GM08714 (cell line): ENCODE results near the gene TK1.
A peak's percentile ranks its signal among the peaks of the same experiment; 100 is the strongest.
"Not testable (repeated sequence)": the region's sequence is repeated elsewhere in the genome, so short reads cannot be mapped to it uniquely, and the experiment has no call there.

Source experiments
- H3K4me3 ChIP-seq: fragments of 200-500 bp; sonication (Bioruptor generic); 2 replicates; pipeline ENCODE4 v1.5.1; 2014; ENCODE audit warnings: mild to moderate bottlenecking, low read length, inconsistent platforms
- ZNF274 ChIP-seq: IDR thresholded peaks from 2 replicates; pipeline ENCODE4 v1.6.1; 2012; ENCODE audit warnings: mild to moderate bottlenecking, low read depth, low read length

The TK1 gene

DNA sequence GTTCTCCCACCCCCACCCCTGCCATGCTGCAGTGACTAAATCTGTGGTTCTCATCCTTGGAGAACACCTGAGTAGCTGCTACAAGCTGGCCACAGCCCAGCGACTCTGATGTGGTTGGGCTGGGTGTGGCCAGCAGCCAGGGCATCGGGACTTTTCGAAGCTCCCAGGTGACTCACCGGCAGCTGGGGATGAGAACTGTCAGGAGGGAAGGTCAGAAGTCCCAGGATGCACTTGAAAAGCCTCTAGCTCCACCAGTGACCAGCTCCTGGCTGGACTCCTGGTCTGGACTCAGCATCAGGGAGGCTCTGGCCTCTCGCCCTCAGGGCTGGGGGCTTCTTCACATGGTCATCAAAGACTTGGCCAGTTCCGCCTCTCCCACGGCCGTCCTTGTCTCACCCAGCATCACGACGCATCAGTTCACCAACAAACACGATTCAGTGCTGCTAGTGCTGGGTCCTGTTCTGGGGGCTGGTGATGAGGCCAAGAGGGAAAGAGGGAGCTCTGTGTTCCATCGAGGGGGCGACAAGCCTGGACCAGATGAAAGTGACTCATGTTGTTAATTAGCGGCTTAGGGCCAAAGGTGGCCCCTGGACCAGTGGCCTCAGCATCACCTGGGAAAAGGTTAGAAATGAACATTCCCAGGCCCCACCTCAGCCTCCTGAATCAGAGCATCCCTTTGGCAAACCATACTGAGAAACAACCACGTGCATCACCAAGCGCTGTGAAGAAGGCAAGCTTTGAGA is 44.6 kb downstream of the TK1 start:
- H3K4me3 ChIP-seq, result no peak overlapping the region
- no peak for TF ChIP-seq ZNF274

DNA sequence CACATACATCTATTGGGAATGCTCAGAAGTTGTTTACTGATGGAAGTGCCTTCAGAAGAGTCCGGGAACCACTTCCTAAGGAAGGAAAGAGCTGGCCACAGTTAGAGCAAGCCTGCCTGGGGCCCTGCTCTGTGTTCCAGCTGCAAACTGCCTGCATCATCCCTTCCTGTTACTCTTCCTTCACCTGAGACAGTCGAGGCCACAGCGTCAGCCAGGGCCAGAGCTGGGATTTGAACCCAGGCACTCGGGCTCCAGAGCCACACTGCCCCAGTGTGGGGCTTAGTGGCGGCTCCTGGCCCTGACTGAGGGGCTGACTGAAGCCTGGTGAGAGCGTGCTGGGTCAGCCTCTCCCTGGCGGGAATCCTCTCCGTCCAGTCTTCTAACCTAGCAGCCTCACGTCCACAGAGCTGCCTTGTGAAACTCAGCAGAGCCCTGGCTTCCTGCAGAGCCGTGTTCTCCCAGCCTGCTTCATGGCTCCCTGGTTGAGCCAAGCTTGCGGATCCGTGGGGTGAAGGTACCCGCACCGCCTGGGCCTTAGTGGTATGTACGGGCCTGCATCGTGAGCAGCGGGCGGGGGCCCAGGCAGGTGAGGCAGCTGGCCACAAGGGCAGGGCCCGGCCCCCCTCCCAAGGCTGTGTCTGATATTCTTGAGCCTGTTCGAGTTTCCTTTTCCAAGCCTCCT is 45.3 kb downstream of the TK1 start:
- no peak for TF ChIP-seq ZNF274

DNA sequence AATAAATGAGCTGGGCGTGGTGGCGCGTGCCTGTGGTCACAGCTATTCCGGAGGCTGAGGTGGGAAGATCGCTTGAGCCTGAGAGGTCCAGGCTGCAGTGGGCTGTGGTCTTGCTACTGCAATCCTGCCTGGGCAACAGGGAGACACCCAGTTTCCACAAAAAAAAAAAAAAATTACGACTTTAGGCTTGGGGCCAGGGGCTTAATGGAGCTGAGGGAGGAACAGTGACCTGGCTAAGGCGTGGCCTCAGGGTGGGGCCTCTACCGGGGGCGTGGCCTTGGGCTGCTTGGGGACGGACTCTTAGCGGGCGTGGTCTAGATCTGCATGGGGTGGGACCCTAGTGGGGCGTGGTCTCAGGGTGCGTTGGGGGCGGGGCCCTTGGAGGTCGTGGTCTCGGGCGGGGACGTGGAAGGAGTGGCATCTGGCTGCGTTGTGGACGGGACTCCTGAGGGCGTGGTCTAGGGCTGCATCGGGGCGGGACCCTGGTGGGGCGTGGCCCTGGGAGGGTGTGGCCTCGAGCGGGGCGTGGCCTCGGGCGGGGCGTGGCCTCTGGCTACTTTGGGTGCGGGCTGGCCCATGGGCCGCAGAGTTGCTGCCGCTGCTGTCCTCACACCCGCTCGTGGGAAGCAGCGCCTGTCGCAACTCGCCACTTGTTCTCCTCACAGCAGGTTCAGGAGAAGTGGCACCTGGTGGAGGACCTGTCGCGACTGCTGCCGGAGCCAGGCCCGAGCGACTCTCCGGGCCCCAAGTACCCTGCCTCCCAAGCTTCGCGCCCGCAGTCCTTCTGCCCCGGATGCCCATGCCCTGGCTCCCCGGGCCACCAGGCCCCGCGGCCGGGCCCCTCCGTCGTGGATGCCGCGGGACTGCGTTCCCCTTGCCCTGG is 46.4 kb downstream of the TK1 start:
- no peak overlapping the region for H3K4me3 ChIP-seq
- no peak for TF ChIP-seq ZNF274

More for the DNA sequence above, 45.3 kb downstream of the TK1 start:
- no peak overlapping the region for H3K4me3 ChIP-seq

DNA sequence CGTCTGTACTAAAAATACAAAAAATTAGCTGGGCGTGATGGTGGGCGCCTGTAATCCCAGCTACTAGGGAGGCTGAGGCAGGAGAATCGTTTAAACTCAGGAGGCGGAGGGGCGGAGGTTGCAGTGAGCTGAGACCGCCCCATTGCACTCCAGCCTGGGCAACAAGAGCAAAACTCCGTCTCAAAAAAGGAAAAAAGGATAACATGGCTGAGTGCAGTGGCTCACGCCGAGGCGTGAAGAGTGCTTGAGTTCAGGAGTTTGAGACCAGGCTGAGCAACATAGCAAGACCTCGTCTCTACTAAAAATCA is 47.0 kb downstream of the TK1 start:
- H3K4me3 ChIP-seq, result not testable (repeated sequence)

DNA sequence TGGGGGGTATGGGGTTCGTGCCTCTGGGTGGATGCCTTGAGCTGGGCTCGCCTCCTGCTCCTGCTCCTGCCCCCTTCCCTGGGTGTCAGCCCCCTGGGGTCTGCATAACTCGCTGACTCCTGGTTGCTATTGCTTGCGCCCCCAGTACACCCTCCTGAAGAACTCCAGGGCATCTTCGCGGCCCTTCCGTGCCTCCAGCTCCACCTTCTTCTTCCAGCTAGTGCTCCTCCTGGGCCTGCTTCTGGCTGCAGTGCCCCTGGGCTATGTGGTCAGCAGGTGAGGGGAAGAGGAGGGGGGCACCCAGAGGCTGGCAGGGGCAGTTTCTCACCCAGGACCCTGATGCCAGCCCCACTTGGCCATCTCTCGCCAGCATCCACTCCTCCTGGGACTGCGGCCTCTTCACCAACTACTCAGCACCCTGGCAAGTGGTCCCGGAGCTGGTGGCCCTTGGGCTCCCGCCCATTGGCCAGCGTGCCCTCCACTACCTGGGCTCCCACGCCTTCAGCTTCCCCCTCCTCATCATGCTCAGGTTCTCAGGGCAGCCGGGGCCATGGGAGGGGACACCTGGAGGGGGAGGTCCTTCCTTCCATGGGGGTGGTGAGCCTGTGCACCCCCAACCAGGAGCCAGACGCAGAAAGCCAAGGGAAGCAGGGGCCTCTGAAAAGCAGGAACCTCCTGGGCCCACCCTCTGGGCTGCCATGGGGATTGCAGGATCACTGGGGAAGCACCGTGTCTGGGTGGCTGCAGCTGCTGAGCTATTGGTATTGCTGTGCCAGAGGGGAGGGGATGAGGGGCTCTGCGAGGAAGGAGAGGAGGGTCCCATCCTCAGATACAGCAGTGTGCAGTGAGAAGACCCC is 48.4 kb downstream of the TK1 start:
- no peak overlapping the region for H3K4me3 ChIP-seq
- no peak for TF ChIP-seq ZNF274

DNA sequence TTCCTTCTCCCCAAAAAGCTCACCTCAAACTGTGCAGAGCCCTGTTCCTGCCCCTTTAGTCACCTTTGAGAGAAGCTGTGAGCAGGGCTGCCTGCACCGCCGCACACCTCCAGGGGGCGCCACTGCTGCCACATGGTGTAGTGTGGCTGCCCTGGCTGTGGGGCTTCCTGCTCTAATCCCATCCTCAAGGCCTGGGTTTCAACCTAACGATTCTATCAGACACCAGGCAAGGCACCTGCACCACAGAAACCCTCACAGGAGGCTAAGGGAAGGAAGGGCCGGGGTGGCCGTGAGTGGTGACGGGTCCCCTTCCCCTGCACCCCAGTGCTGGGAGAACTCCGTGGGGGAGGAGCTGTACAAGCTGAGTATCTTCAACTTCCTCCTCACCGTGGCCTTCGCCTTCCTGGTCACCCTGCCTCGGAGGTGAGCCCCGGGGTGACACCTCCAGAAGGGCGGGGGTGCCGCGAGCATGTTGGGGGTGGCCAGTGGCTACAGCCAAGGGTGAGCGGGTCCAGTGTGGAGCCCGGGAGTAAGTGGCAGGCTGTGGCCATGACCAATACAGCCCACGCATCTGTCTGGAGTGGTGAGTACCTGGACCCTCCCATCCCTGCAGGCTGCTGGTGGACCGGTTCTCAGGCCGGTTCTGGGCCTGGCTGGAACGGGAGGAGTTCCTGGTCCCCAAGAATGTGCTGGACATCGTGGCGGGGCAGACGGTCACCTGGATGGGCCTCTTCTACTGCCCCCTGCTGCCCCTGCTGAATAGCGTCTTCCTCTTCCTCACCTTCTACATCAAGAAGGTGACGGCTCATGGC is 49.3 kb downstream of the TK1 start:
- TF ChIP-seq ZNF274, result no peak
- no peak overlapping the region for H3K4me3 ChIP-seq

DNA sequence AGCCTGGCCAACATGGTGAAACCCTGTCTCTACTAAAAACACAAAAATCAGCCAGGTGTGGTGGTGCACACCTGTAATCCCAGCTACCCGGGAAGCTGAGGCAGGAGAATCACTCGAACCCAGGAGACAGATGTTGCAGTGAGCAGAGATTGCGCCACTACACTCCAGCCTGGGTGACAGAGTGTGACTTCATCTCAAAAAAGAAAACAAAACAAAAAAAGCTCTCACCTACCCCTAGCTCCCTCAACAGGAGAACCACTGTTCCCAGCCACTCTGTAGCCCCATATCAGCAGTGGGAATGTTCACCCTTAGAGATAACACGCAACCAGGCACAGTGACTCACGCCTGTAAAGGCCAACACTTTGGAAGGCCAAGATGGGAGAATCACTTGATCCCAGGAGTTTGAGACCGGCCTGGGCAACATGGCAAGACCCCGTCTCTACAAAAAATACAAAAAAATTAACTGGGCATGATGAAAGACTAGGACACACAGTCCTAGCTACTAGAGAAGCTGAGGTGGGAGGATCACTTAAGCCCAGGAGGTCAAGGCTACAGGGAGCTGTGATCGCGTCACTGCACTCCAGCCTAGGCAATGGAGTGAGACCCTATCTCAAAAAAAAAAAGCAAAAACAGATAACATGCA is 50.9 kb downstream of the TK1 start:
- TF ChIP-seq ZNF274, result no peak
- no peak overlapping the region for H3K4me3 ChIP-seq

DNA sequence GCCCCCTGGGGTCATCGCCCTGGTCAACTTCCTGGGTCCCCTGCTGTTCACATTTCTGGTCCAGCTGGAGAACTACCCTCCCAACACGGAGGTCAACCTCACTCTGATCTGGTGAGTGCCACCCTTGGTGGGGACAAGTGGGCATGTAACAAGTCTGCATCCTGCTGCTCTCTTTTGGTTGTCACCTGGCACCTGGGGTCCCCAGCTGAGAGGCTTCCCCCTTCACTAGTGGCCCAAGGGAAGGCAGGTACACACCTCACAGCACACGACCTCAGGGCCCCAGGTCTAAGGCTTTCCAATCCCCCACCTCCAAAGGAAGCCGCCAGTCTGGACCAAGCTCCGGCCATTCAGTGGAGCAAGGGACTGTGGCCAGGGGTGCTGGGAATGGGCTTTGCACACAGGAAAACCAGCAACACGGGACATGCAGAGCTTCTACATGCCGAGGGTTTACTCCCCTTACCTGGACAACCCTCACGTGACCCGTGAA is 51.9 kb downstream of the TK1 start:
- TF ChIP-seq ZNF274, result no peak
- no peak overlapping the region for H3K4me3 ChIP-seq

DNA sequence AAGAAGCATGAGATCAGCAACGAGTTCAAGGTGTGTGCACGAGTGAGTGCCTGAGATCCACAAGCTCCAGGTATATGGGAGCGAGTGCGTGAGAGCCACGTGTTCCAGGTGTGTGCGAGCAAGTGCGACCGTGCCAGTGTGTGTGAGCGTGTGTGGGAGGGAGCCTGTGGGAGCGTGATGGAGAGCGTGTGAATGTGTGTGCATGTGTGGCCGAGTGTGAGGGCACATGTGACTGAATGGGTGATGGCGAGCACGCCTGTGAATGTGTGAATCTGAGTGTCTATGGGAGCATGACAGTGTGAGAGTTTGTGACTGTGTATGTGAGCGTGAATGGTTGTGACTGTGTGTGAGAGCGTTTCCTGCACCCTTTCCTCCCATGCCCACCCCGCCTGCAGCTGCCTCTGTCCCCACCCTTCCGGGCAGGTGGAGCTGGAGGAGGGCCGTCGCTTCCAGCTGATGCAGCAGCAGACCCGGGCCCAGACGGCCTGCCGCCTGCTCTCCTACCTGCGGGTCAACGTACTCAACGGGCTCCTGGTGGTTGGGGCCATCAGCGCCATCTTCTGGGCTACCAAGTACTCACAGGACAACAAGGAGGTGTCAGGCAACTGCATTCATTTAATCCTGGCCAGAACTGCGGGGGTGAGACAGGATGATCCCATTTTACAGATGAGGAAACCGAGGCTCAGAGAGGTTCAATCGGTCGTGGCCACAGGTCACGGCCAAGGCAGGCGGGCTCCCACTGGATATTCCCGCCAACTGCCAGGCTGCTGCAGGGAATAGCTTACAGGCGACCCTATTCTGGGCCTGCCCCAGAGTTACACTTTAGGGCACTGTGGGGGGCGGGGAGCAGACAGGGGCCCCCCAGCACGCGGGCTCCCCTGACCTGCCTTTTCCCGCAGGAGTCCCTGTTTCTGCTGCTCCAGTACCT is 52.6 kb downstream of the TK1 start:
- peak overlapping the region; percentile 60; the same call in 1 of the 2 replicates for H3K4me3 ChIP-seq
- TF ChIP-seq ZNF274, result no peak

DNA sequence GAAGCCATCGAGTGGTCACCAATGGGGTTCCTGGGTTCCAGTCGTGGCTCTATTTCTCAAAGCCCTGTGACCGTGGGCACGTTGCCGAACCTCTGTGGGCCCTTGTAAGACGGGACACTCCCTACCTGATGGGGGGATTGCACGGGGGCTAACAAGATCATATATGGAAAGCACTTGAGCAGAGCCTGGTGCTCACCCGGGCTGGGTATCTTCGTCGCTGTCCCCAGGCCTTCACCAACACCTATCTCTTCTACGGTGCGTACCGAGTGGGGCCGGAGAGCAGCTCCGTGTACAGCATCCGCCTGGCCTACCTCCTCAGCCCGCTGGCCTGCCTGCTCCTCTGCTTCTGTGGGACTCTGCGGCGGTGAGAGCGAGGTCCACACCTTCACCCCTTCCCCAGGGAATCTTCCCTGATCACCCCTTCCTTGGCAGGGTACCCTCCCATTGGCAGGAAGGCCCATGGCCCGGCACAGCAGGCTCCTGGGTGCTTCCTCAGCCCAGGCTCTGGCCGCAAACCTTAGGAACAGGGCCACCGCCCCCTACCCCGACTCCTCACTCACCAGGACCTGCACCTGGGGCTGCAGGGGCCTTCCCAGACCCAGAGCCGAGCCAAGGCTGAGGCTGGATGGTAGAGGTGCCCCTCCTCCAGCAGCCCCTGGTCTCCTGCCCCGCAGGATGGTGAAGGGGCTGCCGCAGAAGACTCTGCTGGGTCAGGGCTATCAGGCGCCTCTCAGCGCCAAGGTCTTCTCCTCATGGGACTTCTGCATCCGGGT is 53.5 kb downstream of the TK1 start:
- no peak for TF ChIP-seq ZNF274
- H3K4me3 ChIP-seq, result peak overlapping the region; percentile 60; the same call in 1 of the 2 replicates

DNA sequence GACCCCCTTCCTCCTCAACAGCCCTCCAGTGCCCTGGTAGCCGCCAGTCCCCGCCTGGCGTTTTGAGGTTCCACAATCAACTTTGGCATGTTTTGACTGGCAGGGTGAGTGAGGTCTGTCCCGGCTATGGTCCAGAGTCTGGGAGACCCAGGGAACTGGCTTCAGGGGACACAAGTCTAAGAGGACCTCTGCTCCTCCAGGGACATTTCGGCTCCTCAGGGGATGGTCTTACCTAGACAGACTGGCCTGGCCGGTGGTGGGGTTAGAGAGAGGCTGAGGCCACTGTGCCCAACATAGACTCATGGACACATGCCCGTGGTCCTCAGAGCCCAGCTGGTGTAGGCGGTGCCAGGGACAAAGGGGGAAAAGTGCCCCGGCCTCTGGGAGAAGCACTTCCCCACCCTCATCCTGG is 54.1 kb downstream of the TK1 start:
- H3K4me3 ChIP-seq, result peak overlapping the region; percentile 60; the same call in 1 of the 2 replicates
- no peak for TF ChIP-seq ZNF274
